WI38 (cell line): ENCODE results near the gene ENTHD1.

Experiments used
- H3K4me3 ChIP-seq: 2 replicates; pipeline ENCODE4 v1.5.1; 2011; ENCODE audit warnings: low read depth, mild to moderate bottlenecking, control low read depth, low read length
- TF ChIP-seq, protein P1 (sequence below): IDR thresholded peaks from 2 replicates; pipeline ENCODE4 v1.5.1; 2012; ENCODE audit warnings: low read depth, mild to moderate bottlenecking, control low read depth, low read length

Gene ENTHD1, protein sequence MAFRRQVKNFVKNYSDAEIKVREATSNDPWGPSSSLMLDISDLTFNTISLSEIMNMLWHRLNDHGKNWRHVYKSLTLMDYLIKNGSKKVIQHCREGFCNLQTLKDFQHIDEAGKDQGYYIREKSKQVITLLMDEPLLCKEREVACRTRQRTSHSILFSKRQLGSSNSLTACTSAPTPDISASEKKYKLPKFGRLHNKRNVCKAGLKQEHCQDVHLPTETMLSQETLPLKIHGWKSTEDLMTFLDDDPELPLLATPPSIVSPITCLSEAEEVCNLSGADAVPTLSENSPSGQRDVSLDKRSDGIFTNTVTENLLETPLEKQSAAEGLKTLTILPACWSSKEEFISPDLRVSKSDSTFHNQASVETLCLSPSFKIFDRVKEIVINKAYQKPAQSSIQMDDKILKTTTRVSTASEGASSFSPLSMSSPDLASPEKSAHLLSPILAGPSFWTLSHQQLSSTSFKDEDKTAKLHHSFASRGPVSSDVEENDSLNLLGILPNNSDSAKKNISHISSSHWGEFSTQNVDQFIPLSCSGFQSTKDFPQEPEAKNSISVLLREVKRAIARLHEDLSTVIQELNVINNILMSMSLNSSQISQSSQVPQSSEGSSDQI

DNA sequence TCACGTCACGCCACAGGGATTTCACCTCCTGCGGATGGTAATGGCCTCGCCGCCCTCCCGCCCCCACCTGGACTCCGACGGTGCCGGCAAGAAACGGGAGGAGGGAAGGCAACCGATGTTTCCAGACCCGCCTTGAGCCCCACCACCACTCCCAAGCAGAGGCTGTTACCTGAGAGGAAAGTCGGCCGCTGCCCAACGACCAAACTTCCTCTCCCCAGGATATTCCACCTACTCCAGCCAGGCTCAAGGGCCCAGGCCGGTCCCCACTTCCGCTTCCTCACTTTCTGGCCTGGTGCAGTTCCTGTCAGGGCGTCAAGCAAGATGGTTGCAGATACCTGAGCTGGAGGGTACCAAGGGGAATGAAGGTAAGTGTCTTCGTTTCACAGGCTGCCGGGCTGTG is at the start of gene ENTHD1:
ENTHD1 (minus strand) TSS at position 235 of the 400 bp plus-strand sequence. CDS start 6,012 bp downstream, outside the sequence.
- TF ChIP-seq, protein P1, sequence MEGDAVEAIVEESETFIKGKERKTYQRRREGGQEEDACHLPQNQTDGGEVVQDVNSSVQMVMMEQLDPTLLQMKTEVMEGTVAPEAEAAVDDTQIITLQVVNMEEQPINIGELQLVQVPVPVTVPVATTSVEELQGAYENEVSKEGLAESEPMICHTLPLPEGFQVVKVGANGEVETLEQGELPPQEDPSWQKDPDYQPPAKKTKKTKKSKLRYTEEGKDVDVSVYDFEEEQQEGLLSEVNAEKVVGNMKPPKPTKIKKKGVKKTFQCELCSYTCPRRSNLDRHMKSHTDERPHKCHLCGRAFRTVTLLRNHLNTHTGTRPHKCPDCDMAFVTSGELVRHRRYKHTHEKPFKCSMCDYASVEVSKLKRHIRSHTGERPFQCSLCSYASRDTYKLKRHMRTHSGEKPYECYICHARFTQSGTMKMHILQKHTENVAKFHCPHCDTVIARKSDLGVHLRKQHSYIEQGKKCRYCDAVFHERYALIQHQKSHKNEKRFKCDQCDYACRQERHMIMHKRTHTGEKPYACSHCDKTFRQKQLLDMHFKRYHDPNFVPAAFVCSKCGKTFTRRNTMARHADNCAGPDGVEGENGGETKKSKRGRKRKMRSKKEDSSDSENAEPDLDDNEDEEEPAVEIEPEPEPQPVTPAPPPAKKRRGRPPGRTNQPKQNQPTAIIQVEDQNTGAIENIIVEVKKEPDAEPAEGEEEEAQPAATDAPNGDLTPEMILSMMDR: no peak

DNA sequence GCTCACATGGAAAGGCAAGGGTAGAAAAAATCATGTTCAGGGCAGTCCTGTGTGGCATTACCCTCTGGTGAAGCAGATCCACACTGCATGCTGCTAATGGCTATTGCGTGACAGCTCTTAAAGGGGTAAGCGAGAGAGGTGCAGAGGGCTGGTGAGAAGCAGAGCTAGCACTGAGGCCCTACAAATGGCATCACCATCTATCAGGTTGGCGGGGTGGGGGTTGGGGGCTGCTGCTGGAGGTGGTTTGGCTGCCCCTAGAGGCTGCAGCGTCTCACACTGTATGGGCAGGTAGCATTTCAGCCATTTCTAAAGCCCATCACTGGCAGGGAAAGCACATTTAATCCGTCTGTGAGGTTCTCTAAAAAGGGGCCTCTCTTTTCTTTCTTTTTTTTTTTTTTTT is 49.8 kb upstream of the ENTHD1 start:
- TF ChIP-seq, protein P1: no peak
- H3K4me3 ChIP-seq: no peak overlapping the region

More for the DNA sequence above, at the start of gene ENTHD1:
- no peak within 1 kb of the TSS for H3K4me3 ChIP-seq

DNA sequence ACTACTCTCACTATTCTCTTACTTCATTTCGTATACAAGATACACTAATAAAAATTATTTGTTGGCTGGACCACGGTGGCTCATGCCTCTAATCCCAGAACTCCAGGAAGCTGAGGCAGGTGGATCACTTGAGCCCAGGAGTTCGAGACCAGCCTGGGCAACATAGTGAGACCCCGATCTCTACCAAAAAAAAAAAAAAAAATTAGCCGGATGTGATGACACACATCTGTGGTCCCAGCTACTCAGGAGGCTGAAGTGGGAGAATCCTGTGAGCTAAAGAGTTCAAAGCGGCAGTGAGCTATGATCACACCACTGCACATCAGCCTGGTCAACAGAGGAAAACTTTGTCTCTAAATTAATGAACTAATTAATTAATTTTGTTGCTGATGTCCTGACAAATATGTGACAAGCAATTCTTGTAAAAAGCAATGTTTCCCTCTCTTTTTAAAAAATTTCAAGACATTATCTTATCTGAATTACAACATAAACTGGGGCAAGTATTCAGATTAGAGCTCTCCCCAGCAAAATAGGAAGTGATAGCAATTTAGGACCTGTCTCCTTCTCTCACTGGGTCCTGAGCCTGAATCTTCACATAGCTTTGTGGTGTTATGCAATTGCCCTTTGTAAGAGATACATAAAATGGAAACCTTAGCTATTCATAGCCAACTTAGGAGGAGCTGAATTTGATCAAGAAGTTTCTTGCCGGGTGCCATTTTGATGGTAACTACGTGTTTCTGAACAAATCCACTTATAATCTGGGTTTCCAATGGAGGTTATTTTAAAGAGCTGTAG is 49.1 kb upstream of the ENTHD1 start:
- H3K4me3 ChIP-seq: no peak overlapping the region
- TF ChIP-seq, protein P1: no peak

DNA sequence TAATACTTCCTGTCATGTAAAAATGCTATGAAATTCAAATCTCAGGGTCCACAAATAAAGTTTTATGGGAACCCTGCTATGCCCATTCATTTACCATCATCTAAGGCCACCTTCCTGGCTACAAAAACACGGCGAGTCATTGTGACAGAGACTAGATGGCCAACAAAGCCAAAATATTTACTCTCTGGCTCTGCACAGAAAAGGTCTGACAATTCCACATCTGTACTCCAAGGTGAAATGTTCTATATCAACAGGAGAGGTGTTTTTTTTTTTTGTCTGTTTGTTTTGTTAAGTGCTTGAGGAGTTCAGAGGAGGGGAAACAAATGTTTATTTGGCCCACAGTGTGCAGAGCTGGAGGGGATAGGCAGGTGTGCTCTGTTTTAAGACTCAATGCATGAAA is 48.0 kb upstream of the ENTHD1 start:
- TF ChIP-seq, protein P1: no peak

DNA sequence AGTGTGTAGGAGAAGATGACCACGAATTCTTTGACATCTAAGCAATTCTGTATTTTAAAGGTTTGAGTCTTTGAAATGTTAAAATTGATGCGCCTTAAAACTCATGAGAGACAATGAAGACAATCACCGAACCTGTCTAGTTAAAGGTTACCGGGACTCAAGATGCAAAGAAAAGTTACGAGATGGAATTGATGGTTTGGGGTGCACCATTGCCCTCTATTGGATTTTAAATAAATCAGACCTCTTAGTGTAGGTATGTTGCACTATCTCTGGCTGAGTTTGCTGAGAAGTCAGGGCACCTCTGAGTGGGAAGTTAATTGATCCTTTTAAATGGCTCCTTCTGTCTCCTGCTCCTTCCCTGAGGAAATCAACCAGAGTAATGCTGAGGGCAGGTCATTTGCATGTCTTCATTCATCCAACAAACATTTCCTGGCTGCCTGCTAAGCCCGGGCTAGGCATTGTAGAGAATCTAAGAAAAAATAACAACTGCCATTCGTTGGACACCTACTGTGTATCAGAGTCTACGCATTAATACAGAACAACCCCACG is 47.3 kb upstream of the ENTHD1 start:
- H3K4me3 ChIP-seq: no peak overlapping the region
- TF ChIP-seq, protein P1: no peak

More for the DNA sequence above, 48.0 kb upstream of the ENTHD1 start:
- no peak overlapping the region for H3K4me3 ChIP-seq

DNA sequence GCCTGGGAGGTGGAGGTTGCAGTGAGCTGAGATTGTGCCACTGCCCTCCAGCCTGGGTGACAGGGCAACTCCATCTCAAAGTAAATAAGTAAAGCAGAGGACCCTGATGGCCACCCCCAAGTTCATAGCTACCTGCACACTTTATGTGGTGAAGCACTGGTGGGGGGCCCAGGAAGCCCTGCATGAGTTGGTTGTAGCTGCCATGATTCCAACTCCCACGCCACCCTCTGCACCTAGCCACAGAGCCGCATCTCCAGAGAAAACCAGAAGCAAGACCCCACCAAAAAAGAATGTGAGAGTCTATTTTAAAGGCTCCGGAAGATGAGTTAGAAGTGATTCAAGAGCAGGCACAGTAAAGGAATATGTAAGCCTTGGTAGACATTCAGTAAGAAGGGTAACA is 46.3 kb upstream of the ENTHD1 start:
- TF ChIP-seq, protein P1: no peak
- no peak overlapping the region for H3K4me3 ChIP-seq
